ENCODE measurements around the gene ANKRD36C. TPM values are rescaled to one million over a fixed set of nuclear protein-coding genes. Genes with fewer than 3 reads are reported as not detected.
"Not testable (repeated sequence)": the region's sequence is repeated elsewhere in the genome, so short reads cannot be mapped to it uniquely, and the experiment has no call there.

ANKRD36C gene
- polyA plus RNA-seq, 3 donors = 0.95 to 1.1 (median 1.1) TPM

GRCh38 chr2:95788642-95789041, 203.0 kb downstream of the ANKRD36C start:
- H3K4me3 Mint-ChIP-seq; H2AFZ ChIP-seq (ENCODE audit: insufficient read depth, low read depth, low read length, poor library complexity, severe bottlenecking); H3K9me3 ChIP-seq (replicated peaks in 1 of 2; ENCODE audit: control insufficient read depth in 1 of 2, insufficient read depth in 1 of 2, low read length in 2 of 2); H3K4me3 ChIP-seq (replicated peaks in 1 of 3; ENCODE audit: low read depth in 2 of 3, low read length in 3 of 3); intact Hi-C loops (cut with micrococcal nuclease); H4K20me1 ChIP-seq (ENCODE audit: insufficient read depth, low read length); H3K27ac Mint-ChIP-seq; H3K4me1 Mint-ChIP-seq; H3K4me2 ChIP-seq (replicated peaks; ENCODE audit: extremely low read depth, low read length, poor library complexity, severe bottlenecking); H3K79me2 ChIP-seq (ENCODE audit: insufficient read depth, low read length); H3K36me3 ChIP-seq (replicated peaks in 1 of 2; ENCODE audit: control insufficient read depth in 1 of 2, insufficient read depth in 2 of 2, low read length in 2 of 2); DNase-seq; H3K4me1 ChIP-seq (ENCODE audit: control insufficient read depth in 1 of 2, insufficient read depth in 2 of 2, low read length in 2 of 2); H3K9me3 Mint-ChIP-seq; H3K27me3 ChIP-seq (ENCODE audit: control insufficient read depth in 2 of 2, insufficient read depth in 2 of 2, low read length in 2 of 2); H3K36me3 Mint-ChIP-seq; H3K27ac ChIP-seq (ENCODE audit: low read depth in 1 of 2, low read length in 2 of 2); H3K9ac ChIP-seq (ENCODE audit: insufficient read depth, low read length, poor library complexity, severe bottlenecking); H3K27me3 Mint-ChIP-seq (ENCODE audit: low read depth in 3 of 3): not testable (repeated sequence)
- WGBS (ENCODE audit: insufficient coverage) = no CpG with 5 or more reads among the region's 13 CpGs

Small RNA genes lying within 50 kb of the gene (small RNA-seq; reads per million reads assigned to genes)
- not detected for gene RN7SL210P (ENCODE audit: insufficient read length, low read depth)

Other genes starting within 250 kb of the ANKRD36C start
- 1 to 10 TPM in 1 of 3 donors, under 1 TPM in 2; 0.44 to 1.6 (median 0.94) TPM for gene GPAT2, start 43.1 kb upstream of the ANKRD36C start, polyA plus RNA-seq
- 1 to 10 TPM in 1 of 3 donors, not detected in 2; 1.6 TPM for gene ADRA2B, start 124.7 kb upstream of the ANKRD36C start, polyA plus RNA-seq
- gene ASTL, start 146.7 kb upstream of the ANKRD36C start, polyA plus RNA-seq = under 1 TPM in 1 of 3 donors, not detected in 2; 0.71 TPM
- gene DUSP2, start 153.6 kb upstream of the ANKRD36C start, polyA plus RNA-seq = 100 to 1,000 TPM in 1 of 3 donors, 10 to 100 TPM in 2; 48.4 to 392 (median 66.1) TPM
- 100 to 1,000 TPM in 2 of 3 donors, 10 to 100 TPM in 1; 38.0 to 179 (median 172) TPM for gene STARD7, start 217.0 kb upstream of the ANKRD36C start, polyA plus RNA-seq